NCI-H2029 (cell line): ENCODE results near the gene ROMO1.
"Not testable (repeated sequence)": the region's sequence is repeated elsewhere in the genome, so short reads cannot be mapped to it uniquely, and the experiment has no call there.

Experiments
- DNase-seq: peaks from one replicate; lab custom pipeline; 2025; lab: John Stamatoyannopoulos, UW

Gene ROMO1

DNA sequence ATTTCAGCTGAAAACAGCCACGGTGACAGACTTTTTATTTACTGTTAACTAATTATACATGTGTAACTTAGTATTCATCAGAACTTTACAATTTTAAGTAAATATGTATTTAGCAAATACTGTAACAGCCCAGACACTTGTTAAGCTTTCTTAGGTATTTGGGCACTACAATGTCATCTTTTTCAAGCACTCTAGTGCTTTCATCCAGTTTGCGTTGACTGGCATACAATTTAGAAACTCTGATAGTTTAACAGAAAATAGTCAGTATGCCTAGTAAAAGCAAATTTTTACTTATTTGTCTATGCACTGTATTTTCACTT is 32.2 kb downstream of the ROMO1 start:
- DNase-seq: no peak

DNA sequence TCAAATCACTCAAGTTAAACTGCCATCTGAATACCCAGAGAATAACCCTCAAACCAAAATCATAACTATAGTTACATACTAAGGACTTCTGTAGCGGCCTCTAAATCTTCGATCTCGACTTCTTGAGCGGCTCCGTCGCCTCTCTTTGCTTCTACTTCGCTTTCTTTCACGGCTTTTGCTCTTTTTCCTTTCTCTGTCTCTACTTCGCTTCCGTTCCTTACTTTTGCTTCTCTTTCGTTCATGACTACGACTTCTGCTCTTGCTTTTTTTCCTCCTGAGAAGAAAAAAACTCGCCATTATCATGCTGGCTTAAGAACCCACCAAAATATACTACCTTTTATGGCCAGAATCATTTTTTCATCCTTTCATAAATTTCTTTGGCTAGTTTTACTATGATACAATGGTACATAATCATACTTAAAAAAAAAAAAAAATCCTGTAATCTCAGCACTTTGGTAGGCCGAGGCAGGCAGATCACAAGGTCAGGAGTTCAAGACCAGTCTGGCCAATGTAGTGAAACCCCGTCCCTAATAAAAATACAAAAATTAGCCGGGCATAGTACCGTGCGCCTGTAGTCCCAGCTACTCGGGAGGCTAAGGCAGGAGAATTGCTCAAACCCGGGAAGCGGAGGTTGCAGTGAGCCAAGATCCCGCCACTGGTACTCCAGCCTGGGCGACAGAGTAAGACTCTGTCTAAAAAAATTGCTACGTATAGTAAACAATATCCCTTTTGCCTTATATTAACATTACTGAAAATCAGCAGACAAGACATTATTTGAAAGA is 32.8 kb downstream of the ROMO1 start:
- DNase-seq: no peak

DNA sequence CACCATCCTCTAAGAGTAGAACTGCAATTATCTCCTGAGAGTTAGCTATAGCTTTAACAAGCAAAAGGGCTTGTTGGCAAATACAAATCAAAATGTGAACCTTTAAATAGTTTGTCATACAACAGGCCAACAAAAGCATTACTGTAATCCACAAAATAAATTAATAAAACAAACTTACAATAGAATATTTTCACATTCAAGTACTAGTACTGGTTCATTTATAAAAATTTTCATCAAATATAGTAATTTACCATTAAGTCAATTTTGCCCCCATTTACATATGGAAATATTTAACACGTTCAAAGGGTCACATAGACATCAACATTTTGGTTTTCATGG is 33.4 kb downstream of the ROMO1 start:
- DNase-seq: no peak

DNA sequence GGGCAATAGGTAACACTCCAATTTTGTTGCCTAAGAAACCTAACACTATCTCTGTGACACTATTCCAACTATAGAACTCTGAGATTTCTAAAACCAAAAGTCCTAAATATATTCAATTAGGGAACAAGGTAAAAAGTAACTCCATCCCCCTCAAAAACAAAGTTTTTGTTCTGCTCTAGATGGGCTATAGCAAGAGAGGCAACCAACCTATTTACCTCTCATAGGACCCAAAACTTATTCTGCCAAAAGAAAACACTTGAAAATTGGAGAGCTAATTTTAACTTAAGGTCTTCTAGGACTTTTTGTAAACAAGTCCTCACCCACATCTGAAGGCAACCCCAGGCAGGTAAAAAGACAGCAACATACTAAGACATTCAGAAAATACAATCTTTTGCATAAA is 35.2 kb downstream of the ROMO1 start:
- DNase-seq: no peak

DNA sequence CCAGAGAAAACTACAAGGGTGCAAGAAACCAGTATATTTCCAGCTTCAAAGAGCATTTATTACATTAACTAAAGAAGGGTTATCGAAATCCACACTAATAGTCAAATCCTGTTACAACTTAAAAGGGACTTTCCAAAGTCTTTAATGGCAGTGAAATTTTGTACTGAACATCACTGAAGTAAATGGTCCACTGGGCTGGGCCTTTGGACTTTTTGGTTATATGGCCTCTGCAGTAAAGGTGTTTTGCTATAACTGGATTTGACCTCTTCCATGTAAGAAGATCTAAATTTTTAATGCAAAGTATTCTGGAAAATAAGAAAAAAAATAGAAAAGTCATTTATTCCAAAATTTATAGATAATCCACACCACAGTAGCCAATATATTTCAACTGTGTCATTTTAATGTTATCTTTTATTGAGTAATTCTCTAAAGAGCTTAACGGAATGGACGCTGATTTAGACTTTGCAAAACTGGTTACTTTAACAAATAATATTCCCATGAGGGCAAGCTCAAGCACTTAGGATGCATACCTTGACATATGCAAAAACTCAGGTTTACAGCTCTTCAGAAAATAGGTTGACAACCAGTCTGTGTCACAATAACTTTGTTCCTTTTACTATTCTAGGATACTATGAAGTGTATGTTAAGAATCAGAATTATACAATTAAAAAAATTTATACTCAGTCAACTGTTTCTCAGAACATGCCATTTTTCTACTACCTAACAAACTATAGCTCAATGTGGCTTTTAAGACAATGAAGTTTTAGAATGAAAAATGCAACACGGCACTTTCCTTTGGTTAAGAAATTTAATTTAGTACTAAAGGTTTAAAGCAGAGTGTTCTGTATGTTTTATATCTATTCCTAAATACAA is 35.8 kb downstream of the ROMO1 start:
- no peak for DNase-seq

DNA sequence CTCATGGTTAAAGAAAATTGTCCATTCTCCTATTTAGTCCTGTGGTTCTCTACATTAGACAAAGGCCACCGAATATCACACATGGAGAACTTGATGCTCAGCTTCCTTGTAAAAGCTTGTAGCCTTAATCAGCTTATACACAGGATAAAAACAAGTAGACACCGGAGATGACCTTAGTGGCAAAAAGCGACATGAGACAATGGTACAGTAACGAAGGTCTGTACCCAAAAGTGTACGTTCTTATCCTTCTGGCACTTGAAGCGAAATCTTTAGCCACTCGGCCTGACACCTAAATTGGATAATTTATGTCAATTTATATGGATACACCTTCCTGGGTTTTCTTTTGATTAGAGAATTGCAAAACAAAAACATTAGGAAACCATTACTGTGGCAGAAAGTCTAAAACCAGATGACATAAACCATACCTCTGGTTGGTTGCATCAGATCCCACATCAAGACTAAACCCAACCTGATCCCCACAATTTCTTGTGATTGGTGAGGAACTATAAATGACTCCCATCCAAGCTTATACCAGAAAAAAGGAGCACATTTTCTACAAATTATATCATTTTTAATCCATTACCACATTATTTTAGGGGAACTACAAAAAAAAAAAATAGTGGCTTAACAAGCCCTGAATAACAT is 36.7 kb downstream of the ROMO1 start:
- no peak for DNase-seq

DNA sequence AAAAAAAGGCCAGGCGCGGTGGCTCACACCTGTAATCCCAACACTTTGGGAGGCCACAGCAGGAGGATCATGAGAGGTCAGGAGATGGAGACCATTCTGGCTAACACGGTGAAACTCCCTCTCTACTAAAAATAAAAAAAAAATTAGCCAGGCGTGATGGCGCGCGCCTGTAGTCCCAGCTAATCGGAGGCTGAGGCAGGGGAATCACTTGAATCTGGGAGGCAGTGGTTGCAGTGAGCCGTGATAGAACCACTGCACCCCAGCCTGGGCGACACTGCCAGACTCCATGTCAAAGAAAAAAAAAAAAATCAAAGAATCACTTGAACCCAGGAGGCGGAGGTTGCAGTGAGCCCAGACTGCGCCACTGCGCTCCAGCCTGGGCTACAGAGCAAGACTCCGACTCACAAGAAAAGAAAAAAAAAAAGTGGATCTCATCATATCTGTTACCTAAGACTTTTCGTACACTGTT is 38.7 kb downstream of the ROMO1 start:
- DNase-seq: no peak

DNA sequence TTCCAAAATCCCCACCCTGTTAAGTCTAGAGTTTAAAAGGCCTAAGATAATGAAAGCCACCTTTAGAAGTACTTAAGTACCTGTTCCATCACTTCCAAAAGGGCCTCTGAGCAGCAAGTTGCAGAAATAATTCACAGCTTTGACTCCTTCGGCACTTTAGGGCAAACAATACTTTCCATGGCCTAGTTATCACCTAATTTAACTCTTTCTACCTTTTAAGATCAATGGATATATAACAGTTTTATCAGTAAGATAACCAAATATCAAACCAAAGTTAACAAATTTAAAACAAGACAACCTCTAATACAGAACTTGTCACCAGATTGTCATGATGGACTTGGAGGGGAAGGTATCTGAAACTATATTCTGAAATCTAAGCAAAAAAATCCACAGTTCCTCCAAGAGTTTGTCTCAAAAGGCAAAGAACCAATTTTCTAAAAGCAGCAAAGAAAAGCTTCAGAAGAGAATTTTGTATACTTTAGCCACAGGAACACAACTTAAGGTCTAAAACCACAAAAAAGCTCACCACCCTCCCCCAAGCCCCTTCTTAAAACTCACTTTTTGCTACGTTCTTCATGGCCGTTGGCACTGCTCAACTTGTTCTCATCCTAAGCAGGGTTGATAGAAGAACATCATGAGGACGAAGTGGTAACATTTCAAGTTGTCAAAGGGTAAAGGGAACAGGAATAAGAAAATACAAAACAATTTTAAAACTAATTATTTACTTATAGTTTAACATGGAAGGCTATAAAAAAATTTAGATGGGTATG is 39.4 kb downstream of the ROMO1 start:
- DNase-seq: no peak

DNA sequence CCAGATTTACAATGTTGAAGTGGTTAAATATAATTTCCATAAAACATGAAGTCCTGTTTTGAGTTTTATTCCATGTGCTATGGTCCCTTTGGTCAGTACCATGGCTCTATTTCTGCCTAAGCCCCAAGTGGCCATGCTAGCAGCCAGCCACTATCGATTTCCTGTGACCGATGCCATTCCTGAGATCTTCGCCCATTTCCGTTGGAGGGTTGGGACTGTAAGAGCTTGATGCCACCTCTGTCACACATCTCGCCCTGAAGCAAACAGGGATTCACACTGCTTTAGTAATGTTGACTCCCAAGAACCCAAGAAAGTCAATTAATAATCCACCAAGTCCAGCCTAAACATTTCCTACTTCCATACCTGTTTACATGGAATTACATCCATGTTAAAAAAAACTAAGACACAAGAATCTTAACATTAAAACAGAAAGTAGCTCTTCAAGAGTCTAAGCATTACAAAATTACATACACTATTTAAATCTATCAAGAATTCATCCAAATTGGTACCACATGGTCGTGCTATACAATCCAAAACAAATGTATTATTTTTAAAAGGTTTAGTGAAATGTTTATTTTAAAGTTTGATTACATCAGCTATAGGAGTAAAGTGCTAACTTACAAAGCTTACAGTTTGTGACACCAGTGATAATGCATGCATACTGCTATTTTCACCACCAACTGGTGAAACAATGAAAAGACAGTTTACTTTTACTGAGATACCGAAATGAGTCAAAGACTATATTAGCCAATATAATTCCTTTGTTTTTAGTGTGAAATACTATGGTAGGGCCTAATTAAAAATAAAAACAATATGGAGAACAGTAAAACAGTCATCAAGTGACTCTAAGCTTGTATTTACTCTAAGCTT is 40.3 kb downstream of the ROMO1 start:
- no peak for DNase-seq

DNA sequence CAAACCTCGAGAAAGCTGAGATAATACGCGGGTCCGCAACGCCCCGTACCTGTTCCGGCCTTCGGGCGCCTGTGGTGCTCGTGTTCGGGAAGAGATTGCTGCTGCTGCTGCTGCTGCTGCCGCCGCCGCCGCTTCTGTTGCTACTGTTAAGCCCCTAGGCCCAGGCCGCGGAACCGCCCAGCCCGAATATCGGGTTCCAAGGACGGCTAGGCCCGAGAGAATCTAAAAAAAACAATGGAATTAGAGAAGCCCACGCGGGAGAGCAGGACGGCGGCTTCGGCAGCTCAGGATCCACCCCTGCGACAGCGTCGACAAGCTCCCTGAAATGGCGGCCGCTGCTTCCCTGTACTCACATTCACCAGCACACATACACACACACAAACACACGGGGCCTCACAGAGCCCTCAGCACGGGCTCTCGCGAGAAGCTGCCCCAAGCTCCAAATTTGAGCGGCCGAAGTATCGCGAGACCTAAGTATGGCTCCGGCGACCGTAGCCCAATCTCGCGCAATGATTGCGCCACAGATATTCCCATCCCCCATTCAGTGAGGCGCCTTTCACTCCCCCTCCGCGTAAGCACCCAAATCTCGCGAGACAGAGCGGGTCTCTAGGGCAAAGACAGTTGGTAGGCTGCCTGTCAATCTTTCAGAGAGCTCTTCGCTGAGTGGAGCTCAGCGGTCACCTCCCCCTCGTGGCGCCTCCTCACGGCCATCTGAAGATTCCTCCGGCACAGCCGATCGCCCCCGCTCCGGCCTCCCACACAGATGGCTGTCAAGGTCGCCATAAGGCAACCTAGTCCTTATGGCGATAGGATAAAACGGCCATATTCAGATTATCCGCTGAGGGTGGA is 42.9 kb downstream of the ROMO1 start, which contains the start of gene RBM39:
TSS of gene RBM39 (minus strand) at position 369 of the 849 bp plus-strand sequence. CDS start 1,386 bp downstream, outside the sequence.
- DNase-seq: peak; percentile 100

DNA sequence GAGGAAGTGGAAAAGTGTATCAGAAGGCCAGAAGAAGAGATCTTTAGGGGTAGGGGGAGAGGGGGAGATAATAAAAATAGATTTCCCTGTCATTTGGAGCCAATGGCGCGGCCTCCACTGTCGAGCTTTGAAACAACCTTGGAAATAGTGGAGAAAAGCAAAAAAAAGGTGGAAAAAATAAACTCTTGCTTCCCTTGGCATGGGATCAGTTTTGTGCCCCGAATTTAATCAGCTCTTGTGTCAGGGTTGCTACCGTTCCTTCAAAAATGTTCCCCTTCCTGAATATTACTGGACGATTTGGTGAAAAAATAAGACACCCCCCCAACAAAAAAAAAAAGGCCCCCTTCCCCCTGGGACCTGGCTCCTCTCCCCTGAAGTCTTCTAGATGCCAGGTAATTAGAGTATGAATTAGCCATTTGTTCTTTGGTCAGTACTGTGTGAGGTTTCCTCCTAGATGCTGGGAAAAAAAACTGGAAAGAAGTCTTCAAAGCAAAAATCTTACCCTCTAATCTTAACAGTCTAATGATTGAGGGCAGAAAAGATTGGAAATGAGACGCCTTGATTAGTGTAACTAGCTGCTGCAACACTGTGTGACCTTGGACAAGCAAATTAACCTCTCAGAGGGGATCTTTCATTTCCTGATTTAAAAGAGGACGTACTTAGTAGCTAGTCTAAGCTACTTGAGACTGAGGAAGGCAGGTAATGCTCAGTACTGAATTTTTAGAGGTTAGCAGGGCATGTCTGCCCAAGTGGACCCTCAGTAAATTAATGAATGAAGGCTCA is 43.7 kb downstream of the ROMO1 start:
- peak; percentile 49 for DNase-seq

DNA sequence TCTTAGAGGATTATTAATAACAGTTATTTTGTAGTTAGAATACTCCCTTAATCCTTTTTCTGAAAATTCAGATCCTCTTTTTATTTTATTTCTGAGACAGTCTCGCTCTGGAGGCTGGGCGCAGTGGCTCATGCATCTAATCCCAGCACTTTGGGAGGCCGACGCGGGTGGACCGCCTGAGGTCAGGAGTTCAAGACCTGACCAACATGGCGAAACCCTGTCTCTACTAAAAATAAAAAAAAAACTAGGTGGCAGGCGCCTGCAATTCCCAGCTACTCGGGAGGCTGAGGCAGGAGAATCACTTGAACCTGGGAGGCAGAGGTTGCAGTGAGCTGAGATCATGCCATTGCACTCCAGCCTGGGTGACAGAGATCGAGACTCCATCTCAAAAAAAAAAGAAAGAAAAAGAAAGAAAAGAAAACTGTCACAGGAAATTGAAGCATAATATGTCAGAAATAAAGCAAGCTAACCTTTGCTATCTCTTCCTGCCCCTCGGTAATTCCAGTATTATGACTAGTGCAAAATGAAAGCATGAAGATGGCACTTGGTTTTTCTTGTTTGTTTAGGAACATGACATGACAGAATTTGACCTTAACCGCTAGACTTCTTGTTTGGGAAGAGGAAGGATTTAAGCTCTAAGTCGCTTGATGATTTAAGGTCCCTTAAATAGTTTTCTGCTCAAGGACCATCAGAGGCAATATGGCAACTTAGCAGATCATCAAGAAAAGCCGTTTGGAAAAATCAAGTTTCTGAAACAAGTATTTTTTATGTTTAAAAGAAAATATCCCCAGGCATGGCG is 44.7 kb downstream of the ROMO1 start:
- no peak for DNase-seq

DNA sequence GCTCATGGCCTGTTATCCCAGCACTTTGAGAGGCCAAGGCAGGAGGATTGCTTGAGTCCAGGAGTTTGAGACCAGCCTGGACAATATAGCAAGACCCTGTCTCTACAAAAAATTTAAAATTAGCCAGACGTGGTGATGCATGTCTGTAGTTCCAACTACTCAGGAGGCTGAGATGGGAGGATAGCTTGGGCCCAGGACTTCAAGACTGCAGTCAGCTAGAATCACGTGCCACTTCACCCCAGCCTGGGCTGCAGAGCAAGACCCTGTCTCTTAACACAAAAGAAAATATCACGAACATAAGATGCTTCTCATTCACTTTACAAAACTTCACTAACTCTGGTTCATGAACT is 45.3 kb downstream of the ROMO1 start:
- DNase-seq: not testable (repeated sequence)
